H4 (cell line): ENCODE results near the gene CCDC70. TPM values are rescaled to one million over a fixed set of nuclear protein-coding genes. Genes with fewer than 3 reads are reported as not detected.
"Not testable (repeated sequence)": the region's sequence is repeated elsewhere in the genome, so short reads cannot be mapped to it uniquely, and the experiment has no call there.

ENCODE experiments used
- DNase-seq: peaks from one replicate; pipeline ENCODE4 v3.0.0-alpha.2; 2015; ENCODE audit warnings: low spot score
- total RNA-seq: library from RNA; depleted of rRNA; stranded (reverse); fragments of >200 nt; shearing (Covaris generic); gene quantifications from 2 replicates; pipeline ENCODE4 v1.2.3, GENCODE V29; 2014; rRNA removed

CCDC70 gene
- total RNA-seq, 1 experiment from 2014 or later, result not detected

- DNase-seq, result no peak
Observed at GRCh38 chr13:51907040-51907732, 45.4 kb downstream of the CCDC70 start.

DNA sequence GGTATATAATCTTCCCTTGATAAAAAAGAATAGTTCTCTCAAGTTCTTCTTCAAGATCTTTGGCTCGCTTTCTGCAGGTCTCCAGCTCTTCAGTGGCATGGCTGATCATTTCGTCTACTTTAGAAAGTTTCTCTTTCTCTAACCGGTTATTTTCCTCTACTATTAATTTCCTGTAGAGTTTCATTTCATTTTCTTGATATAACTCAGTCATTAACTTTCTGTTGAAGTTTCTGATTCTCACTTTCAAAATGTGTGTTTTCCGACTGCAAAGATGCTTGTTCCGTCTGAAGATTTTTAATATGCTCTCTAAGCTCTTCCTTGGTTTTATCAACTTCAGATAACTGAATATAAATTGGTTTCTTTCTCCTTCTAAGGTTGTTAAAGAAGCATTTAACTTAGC lies 47.5 kb downstream of the CCDC70 start:
- not testable (repeated sequence) for DNase-seq

DNA sequence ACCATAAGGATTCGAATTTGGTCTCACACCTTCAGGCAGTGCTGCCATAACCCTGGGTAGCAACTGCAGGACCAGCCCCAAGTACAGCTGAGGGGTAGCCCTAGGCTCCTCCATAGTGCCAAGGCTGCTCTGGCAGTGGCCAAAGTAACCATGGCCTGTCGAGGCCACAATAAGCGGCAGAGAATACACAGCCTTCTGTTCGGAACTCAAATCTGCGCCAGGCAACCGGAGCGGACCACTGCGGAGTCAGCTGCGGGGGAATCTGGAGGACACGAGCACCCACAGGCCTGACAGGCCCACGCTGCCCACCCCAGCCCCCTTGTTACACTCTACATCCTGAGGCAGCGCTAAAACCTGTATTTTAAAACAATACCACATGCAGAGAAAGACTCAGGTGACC lies 48.7 kb downstream of the CCDC70 start:
- DNase-seq, result no peak

DNA sequence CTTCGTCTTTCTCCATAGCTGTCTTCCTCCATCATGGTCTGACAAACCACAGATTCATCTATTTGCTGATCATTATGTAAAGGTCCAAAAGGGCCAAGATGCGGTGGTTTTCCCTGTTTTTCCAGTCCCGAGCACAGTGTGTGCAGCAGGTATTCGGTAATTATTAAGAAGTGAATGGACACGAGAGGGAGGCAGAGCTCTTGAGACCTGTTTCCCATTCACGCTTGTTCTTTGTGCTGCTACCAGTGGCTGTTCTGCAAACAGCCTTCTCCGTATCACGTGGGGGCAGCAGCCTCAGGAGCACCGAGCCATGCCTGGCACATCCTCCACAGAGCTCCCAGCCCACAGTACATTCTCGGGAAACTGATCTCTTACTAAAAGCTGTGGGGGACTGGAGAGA lies 50.3 kb downstream of the CCDC70 start:
- no peak for DNase-seq

DNA sequence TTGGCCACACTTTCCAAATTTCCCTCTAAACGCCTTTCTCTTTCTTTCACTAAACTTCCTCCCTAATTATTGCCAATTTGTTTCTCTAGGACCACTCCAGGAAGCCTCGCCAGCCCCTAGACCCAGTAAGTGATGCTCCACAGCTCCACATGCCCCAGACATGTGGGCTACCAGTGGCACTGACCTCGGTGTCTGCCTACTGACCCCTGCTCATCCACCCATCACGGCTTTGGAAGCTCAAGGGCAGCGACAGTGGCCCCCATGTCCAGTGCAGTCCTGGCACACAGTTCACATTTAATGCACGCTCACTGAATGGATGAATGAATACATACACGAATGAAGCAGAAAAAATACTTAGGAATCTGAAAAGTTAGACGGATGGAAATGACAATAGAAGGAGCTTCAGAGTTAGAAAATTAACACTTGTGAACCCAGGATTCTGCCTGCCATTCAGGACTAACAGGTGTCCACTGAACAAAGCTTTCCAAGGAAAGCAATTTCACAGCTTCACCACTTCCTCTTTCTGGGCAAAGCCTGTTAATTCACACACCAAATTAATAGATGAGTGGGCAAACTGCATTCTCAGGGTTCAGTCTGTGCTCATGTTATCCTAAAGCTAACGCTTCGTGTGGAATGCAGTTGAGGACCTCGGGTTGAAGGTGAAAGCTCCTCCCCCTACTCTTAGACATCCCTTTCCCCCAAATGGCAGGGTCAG lies 50.9 kb downstream of the CCDC70 start:
- no peak for DNase-seq

DNA sequence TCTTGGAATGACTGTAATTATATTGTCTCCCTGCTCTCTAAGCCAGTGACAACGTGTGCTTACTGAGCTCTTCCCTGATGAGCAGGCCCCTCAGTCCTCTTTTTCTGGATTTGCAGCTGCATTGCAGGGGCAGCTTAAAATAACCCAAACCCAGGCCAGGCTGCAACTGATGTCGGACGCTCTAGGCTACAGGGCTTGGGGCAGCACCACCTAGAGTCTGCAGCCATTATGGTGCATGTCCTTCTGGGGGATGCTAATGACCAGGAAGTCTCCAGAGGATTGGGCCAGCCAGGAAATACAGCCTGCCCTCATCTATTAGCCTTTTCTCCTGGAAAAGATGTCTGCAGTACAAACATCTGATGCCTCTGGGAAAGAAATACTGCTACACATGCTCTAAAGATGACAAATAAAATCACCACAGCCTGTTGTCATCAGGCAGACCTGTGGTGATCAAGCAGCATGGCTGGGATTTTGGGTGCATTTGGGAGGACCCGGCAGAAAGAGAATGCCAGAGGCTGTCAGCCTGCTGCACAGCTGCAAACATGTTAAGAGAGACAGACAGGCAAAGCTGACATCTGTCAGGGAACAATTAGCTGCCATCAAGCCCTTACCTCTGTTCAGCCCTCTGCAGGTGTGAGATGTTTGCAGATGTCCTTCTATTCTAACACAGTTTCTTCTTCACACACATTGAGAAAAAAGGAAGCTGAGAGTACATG lies 51.8 kb downstream of the CCDC70 start:
- DNase-seq, result no peak

GRCh38 chr13:51914137-51914493 lies 52.3 kb downstream of the CCDC70 start:
- DNase-seq, result no peak

Other genes with a start within 250 kb of the CCDC70 start
- 0.27 and 2.7 TPM in 2 replicates for gene DHRS12, start 57.8 kb upstream of the CCDC70 start, total RNA-seq
- not detected in 2 replicates for gene TMEM272, start 16.8 kb upstream of the CCDC70 start, total RNA-seq
- gene ATP7B, start 149.5 kb downstream of the CCDC70 start, total RNA-seq, result 1.8 and 2.4 TPM in 2 replicates
- 17.6 and 22.3 TPM in 2 replicates for gene ALG11, start 150.4 kb downstream of the CCDC70 start, total RNA-seq
- 4.2 and 5.0 TPM in 2 replicates for gene UTP14C, start 162.7 kb downstream of the CCDC70 start, total RNA-seq